Body of pancreas (tissue), 4 donors: ENCODE data around the gene GNAT1.

Source experiments
- POLR2A ChIP-seq, 3 donors: fragments of 450-650 bp; IDR thresholded peaks; one replicate each; pipeline ENCODE4 v1.6.1; 2016; ENCODE audit warnings: antibody characterized with exemption in 3 of 3, mild to moderate bottlenecking in 2 of 3
- TF ChIP-seq, protein P1 (sequence below), 7 experiments: fragments of 450-650 bp in 4 of 7; fragments of 200-600 bp in 3 of 7; sonication (generic) in 3 of 7; IDR thresholded peaks; one replicate each; pipeline ENCODE4 v1.5.1; 2016 to 2019; ENCODE audit warnings: antibody characterized with exemption in 7 of 7

DNA sequence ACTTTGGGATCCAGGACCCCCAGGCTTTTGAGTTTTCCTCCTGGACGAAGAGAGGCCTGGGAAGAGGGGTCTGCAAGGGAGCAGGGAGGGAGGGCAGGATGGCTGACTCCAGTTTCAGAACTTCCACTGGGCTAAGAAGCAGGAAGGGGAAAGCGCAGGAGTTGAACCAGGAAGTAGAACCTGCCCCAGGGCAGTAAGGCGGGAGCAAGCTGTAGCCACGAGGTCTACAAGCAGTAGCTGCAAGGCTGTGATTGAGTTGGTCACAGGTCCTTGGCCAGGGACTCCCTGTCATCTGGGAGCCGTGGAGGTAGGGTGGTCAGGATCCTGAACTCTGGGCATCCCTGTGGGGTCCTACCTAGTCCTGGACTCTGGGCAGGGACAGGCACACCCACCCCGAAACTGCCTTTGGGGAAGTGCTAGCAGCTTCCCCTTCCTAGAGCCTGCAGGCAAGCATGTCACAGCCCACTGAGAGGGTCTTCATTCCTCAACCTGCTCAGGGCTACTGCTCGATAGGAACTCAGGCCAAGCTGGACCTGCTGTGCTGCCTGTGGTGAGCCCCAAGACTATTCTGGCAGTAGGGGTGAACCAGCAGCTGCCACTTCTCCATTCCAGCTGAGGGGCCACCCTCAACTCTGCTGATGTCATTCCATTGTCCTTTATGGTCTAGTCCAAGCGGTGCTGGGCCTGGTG lies 38.8 kb downstream of the GNAT1 start:
- TF ChIP-seq, protein P1, sequence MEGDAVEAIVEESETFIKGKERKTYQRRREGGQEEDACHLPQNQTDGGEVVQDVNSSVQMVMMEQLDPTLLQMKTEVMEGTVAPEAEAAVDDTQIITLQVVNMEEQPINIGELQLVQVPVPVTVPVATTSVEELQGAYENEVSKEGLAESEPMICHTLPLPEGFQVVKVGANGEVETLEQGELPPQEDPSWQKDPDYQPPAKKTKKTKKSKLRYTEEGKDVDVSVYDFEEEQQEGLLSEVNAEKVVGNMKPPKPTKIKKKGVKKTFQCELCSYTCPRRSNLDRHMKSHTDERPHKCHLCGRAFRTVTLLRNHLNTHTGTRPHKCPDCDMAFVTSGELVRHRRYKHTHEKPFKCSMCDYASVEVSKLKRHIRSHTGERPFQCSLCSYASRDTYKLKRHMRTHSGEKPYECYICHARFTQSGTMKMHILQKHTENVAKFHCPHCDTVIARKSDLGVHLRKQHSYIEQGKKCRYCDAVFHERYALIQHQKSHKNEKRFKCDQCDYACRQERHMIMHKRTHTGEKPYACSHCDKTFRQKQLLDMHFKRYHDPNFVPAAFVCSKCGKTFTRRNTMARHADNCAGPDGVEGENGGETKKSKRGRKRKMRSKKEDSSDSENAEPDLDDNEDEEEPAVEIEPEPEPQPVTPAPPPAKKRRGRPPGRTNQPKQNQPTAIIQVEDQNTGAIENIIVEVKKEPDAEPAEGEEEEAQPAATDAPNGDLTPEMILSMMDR (IDR thresholded peaks at IDR 0.05), result no peak
- TF ChIP-seq POLR2A (IDR thresholded peaks at IDR 0.05), result no peak
